KMS-11 (cell line): ENCODE results near the gene RAB1B.

Source experiments
- H2AFZ ChIP-seq: fragments of 200-600 bp; sonication (generic); 2 replicates; pipeline ENCODE4 v1.6.1; 2016; ENCODE audit warnings: antibody characterized with exemption, mixed run types, low read depth
- H3K27ac ChIP-seq: fragments of 200-600 bp; sonication (generic); 2 replicates; pipeline ENCODE4 v1.6.1; 2016; ENCODE audit warnings: mild to moderate bottlenecking, mixed run types
- H3K27me3 ChIP-seq: fragments of 200-600 bp; sonication (generic); 2 replicates; pipeline ENCODE4 v1.6.1; 2017; ENCODE audit warnings: mild to moderate bottlenecking, low read depth, mixed run types, moderate library complexity; ENCODE audit not compliant: insufficient read depth
- H3K36me3 ChIP-seq: fragments of 200-600 bp; sonication (generic); 2 replicates; pipeline ENCODE4 v1.6.1; 2017; ENCODE audit warnings: mild to moderate bottlenecking, mixed run types; ENCODE audit not compliant: insufficient read depth
- H3K4me1 ChIP-seq: fragments of 200-600 bp; sonication (generic); 2 replicates; pipeline ENCODE4 v1.6.1; 2016; ENCODE audit warnings: mild to moderate bottlenecking, low read depth, mixed run types; ENCODE audit not compliant: poor library complexity, severe bottlenecking
- H3K4me2 ChIP-seq: fragments of 200-600 bp; sonication (generic); 2 replicates; pipeline ENCODE4 v1.7.0; 2016; ENCODE audit warnings: mild to moderate bottlenecking, mixed run types
- H3K4me3 ChIP-seq: fragments of 200-600 bp; sonication (generic); IDR thresholded peaks from 2 replicates; pipeline ENCODE4 v1.6.1; 2017; ENCODE audit warnings: low read depth, low read length, mixed read lengths; ENCODE audit not compliant: insufficient read depth
- H3K79me2 ChIP-seq: fragments of 200-600 bp; sonication (generic); 2 replicates; pipeline ENCODE4 v1.6.1; 2016; ENCODE audit warnings: low read depth, mixed run types; ENCODE audit not compliant: insufficient read depth
- H3K9ac ChIP-seq: fragments of 200-600 bp; sonication (generic); 2 replicates; pipeline ENCODE4 v1.6.1; 2016; ENCODE audit warnings: mild to moderate bottlenecking, mixed run types
- H4K20me1 ChIP-seq: fragments of 200-600 bp; sonication (generic); 2 replicates; pipeline ENCODE4 v1.6.1; 2016; ENCODE audit warnings: mild to moderate bottlenecking, mixed run types; ENCODE audit not compliant: insufficient read depth
- CTCF ChIP-seq: fragments of 200-600 bp; sonication (generic); conservative IDR thresholded peaks from 2 replicates; pipeline ENCODE4 v1.6.1; 2017; ENCODE audit warnings: low read depth, mild to moderate bottlenecking, antibody characterized with exemption, low read length, moderate library complexity, mixed read lengths

RAB1B gene

GRCh38 chr11:66221012-66221411 is 47.4 kb upstream of the RAB1B start:
- Histone ChIP-seq H2AFZ (no peak overlapping the region), H3K4me2 (peak overlapping the region; percentile 81; the same call in 1 of the 2 replicates), H3K27me3 (no peaks in the 10 kb centered on the region), H3K27ac (peak overlapping the region; percentile 100), H3K36me3 (no peaks in the 10 kb centered on the region), H3K9ac (peak overlapping the region; percentile 93; the same call in 1 of the 2 replicates), H4K20me1 (no peaks in the 10 kb centered on the region), H3K4me3 (no peak overlapping the region), H3K79me2 (no peaks in the 10 kb centered on the region), H3K4me1 (peaks cover 33% of the 10 kb centered on the region)
- TF ChIP-seq CTCF = no peak

GRCh38 chr11:66221726-66222236 is 46.7 kb upstream of the RAB1B start:
- peak overlapping the region; percentile 100 for H3K27ac ChIP-seq
- H3K79me2 ChIP-seq = no peaks in the 10 kb centered on the region
- H3K9ac ChIP-seq = peak overlapping the region; percentile 93
- H2AFZ ChIP-seq = peak overlapping the region; percentile 32; the same call in 1 of the 2 replicates
- no peaks in the 10 kb centered on the region for H4K20me1 ChIP-seq
- peaks cover 33% of the 10 kb centered on the region for H3K4me1 ChIP-seq
- no peak for TF ChIP-seq CTCF
- H3K4me2 ChIP-seq = peak overlapping the region; percentile 81
- H3K36me3 ChIP-seq = no peaks in the 10 kb centered on the region
- no peak overlapping the region for H3K4me3 ChIP-seq
- H3K27me3 ChIP-seq = no peaks in the 10 kb centered on the region

- Histone ChIP-seq H3K79me2 (no peaks in the 10 kb centered on the region), H3K4me2 (peak overlapping the region; percentile 81), H3K9ac (peak overlapping the region; percentile 93), H3K4me3 (no peak overlapping the region), H3K36me3 (no peaks in the 10 kb centered on the region), H4K20me1 (no peaks in the 10 kb centered on the region), H3K27me3 (no peaks in the 10 kb centered on the region), H2AFZ (peak overlapping the region; percentile 32; the same call in 1 of the 2 replicates), H3K27ac (peak overlapping the region; percentile 100), H3K4me1 (peaks cover 33% of the 10 kb centered on the region)
- peak; percentile 93 for TF ChIP-seq CTCF
Observed at GRCh38 chr11:66222358-66223149, 45.9 kb upstream of the RAB1B start.

- H4K20me1 ChIP-seq = no peaks in the 10 kb centered on the region
- H3K4me1 ChIP-seq = peaks cover 33% of the 10 kb centered on the region
- H3K4me3 ChIP-seq = no peak overlapping the region
- no peak overlapping the region for H3K27ac ChIP-seq
- no peaks in the 10 kb centered on the region for H3K27me3 ChIP-seq
- H3K4me2 ChIP-seq = no peak overlapping the region
- no peaks in the 10 kb centered on the region for H3K79me2 ChIP-seq
- no peak for TF ChIP-seq CTCF
- H2AFZ ChIP-seq = no peak overlapping the region
- no peaks in the 10 kb centered on the region for H3K36me3 ChIP-seq
- no peak overlapping the region for H3K9ac ChIP-seq
Observed at GRCh38 chr11:66224226-66224855, 44.1 kb upstream of the RAB1B start.
